GM12874 (cell line): ENCODE results near the gene MYCN.

Experiments
- TF ChIP-seq, protein P1 (sequence below): IDR thresholded peaks from 2 replicates; pipeline ENCODE4 v1.5.1; 2011; ENCODE audit warnings: low read depth, mild to moderate bottlenecking, control low read depth, low read length, moderate library complexity; ENCODE audit not compliant: insufficient read depth

The MYCN gene

DNA sequence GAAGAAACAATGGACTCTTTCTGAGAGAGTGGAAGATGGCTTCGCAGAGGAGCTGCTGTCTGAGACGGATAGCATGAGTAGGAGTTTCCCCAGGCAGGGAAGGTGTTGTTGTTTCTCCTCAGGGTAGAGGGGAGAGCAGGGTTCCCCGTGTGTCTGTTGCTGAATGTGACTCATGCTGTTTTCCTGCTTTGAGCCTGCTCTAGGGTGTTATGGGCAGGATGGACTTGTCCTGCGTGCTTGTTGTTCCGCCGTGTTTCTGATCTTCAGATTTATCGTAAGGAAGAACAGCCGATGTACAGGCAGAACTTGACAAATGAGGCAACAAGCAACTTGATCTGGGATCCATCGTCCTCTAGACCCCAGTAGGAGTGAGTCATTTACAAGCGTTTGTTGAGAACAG, 19.7 kb upstream of the MYCN start:
- TF ChIP-seq, protein P1, sequence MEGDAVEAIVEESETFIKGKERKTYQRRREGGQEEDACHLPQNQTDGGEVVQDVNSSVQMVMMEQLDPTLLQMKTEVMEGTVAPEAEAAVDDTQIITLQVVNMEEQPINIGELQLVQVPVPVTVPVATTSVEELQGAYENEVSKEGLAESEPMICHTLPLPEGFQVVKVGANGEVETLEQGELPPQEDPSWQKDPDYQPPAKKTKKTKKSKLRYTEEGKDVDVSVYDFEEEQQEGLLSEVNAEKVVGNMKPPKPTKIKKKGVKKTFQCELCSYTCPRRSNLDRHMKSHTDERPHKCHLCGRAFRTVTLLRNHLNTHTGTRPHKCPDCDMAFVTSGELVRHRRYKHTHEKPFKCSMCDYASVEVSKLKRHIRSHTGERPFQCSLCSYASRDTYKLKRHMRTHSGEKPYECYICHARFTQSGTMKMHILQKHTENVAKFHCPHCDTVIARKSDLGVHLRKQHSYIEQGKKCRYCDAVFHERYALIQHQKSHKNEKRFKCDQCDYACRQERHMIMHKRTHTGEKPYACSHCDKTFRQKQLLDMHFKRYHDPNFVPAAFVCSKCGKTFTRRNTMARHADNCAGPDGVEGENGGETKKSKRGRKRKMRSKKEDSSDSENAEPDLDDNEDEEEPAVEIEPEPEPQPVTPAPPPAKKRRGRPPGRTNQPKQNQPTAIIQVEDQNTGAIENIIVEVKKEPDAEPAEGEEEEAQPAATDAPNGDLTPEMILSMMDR = no peak

DNA sequence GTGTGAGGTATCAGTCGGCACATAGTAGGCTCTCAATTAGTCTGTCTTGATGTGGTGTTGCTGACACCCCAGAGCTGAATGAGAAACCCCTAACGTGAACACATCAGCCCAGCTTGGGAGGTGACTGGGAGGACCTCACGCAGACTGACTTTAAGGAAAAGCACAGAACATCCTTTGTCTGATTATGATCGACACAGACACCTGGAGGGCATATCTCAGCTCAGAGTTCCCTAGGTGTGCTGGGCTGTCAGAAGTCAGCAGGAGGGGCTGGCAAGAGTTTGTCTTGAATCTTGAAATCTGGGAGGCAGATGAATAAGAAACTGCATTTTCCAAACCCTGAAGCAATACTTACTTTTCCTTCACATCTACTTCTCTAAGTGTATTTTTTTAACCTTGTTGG, 16.8 kb upstream of the MYCN start:
- TF ChIP-seq, protein P1 = no peak

DNA sequence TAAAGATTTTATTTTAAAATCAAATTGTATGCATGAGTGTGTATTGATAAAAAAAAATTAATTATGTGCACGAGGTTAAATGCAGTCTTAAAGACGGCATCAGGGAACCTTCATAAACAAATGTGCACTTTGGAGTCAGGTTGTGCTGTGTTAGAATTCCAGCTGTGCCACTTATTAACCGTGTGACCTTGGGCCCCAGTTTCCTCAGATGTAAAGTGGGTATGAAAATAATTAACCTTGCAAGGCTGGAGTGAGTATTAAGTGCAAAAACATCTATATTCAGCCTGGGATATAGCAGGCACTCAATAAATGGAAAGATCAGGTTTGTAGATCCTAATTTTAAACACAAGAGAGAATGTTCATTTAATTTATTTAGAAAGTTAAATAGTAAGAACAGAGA, 14.5 kb upstream of the MYCN start:
- TF ChIP-seq, protein P1 = no peak

DNA sequence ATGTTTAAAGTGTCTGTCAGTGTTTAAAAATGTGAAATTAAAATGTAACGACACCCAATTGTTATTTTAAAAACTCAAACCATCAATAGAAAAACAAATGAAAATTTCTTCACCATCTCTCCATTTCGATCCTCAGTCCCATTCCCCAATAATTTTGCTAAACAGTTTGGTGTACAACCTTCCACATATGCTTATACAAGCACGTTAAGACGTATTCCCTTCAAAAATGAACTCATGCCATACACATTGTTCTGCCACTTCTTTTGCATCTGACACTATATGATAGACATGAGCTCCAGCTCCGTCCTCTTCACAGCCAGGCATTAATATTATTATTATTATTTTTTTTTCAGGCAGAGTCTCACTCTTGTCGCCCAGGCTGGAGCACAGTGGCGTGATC, 14.1 kb upstream of the MYCN start:
- TF ChIP-seq, protein P1 = no peak

DNA sequence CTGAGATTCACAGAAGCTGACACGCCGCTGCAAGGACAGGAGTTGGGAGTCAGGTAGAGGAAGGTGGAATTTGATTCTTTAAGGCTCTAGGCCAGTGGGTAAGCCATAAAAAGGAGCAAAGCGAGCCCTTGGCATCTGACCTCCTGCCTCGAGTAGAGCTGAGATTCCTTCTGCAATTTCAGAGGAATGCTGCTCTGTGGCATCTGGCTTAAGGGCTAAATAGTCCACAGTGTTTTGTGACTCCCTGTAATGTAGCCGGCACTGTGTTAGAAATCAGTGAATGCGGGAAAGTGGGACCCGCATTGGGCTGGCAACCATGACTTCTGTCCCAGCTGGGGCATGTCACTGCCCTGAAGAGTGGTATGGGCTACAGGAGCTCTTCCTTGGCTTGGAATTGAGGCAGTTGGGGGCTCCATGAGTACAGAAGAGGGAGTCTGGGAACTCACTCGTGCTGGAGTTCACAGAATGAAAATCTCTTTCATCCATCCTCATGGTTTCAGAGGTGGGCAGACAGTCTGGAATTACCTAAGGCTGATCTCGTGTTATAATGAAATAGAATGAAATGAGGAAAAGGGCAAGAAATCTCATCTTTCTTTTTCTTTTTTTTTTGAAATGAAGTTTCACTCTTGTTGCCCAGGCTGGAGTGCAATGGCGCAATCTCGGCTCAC, 12.7 kb upstream of the MYCN start:
- TF ChIP-seq, protein P1 = no peak

DNA sequence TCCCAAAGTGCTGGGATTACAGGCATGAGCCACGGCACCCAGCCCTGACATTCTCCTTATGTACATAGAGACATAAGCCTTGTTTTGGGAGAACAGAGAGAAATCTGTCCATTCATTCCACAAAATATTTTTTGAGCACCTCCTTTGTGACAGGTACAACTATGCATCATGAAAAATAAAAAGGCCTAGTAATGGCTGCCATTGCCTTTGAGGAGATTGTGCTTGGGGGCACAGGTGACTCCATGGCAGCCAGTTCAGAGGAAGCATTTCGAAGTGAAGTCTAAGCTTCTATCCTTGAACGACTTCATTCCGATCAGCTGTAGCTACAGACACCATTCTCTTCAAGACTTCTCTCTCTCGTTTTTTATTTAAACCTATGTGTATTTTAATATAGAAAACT, 10.5 kb upstream of the MYCN start:
- TF ChIP-seq, protein P1 = no peak

DNA sequence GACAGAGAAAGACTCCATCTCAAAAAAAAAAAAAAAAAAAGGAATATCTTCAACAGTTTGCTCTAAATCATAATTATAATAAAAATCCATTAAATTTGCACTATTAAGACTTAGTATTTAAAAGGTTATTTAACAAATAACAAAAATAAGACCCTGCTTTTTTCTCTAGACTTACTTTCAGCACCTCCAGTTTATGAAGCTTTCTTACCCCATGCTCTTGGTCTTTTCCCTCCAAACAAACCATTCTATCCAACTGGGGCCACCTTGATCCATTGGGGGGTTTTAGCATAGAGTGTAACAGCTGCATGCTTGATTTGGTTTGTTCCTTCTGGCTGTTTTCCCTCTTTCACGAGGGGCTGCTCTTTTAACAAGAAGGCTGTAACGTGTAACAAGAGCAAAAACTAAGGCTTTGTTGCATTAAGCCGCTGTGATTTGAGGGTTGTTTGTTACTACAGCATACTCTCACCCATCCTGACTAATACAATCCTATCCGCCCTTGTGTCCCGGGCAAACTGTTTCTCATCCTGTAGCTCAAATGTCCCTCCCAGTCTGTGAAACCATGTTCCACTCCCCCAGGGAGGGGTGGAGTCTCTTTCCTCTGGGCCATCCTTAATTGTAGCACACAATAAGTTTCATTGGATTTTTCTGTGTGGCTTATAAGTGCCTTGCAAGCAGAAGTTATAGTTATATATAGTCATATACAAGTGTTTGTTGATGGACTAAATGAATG, 9.6 kb upstream of the MYCN start:
- TF ChIP-seq, protein P1 = no peak
